ENCODE results near the gene MTARC2. TPM values are rescaled to one million over a fixed set of nuclear protein-coding genes. Genes with fewer than 3 reads are reported as not detected.
A peak's percentile ranks its signal among the peaks of the same experiment; 100 is the strongest.

Gene MTARC2
- total and polyA plus RNA-seq, 8 donors: 41.2 to 84.3 (median 80.9) TPM

- Histone ChIP-seq H3K9me3 (no peaks in the 10 kb centered on the region), H3K4me3 (no peak overlapping the region), H3K4me1 (peaks cover 0 to 18% of the 10 kb centered on the region in 2 donors), H3K36me3 (peaks cover 0 to 19% of the 10 kb centered on the region in 2 donors), H3K27me3 (no peaks in the 10 kb centered on the region), H3K27ac (no peak overlapping the region)
- intact Hi-C loops (cut with DNase I): loop anchor here in 1 of 2 donors (10.0 kb wide), 1 partner anchor 91 kb away; no protein-coding TSS in a partner anchor
- TF ChIP-seq CTCF (IDR thresholded peaks at IDR 0.05): peak; percentile 82
- ATAC-seq (peak; percentile 35), DNase-seq (no peak)
Observed at GRCh38 chr1:220775240-220775853, 27.2 kb downstream of the MTARC2 start.

DNA sequence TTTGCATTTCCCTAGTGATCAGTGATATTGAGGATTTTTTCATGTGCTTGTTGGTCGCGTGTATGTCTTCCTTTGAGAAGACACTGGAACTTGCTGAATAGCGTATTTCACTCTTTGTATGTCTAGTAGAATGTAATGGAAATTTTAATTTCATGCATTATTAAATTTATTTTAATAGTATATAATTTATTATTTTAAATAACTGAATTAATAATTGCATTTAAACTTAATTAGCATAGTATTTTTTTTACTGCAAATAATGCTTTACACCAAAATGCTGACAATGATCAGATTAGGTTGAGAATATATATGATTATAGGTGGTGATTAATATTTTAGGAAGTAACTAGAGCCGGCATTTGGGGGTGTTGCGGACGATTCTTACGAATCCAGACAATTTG is 28.1 kb downstream of the MTARC2 start:
- Histone ChIP-seq H3K4me1 (peaks cover 0 to 18% of the 10 kb centered on the region in 2 donors), H3K27ac (no peak overlapping the region), H3K36me3 (peaks cover 0 to 12% of the 10 kb centered on the region in 2 donors), H3K27me3 (no peaks in the 10 kb centered on the region), H3K9me3 (no peaks in the 10 kb centered on the region), H3K4me3 (no peak overlapping the region)
- ATAC-seq: no peak
- no peak for TF ChIP-seq CTCF (IDR thresholded peaks at IDR 0.05)
- intact Hi-C loops (cut with DNase I): loop anchor here in 1 of 2 donors (10.0 kb wide), 1 partner anchor 91 kb away; no protein-coding TSS in a partner anchor
- DNase-seq: no peak

GRCh38 chr1:220776720-220777326 is 28.7 kb downstream of the MTARC2 start:
- intact Hi-C loops (cut with DNase I): loop anchor here in 1 of 2 donors (10.0 kb wide), 1 partner anchor 92 kb away; no protein-coding TSS in a partner anchor
- TF ChIP-seq CTCF (IDR thresholded peaks at IDR 0.05): peak; percentile 85 to 90
- H3K27me3 ChIP-seq: no peaks in the 10 kb centered on the region
- no peak overlapping the region for H3K4me3 ChIP-seq
- DNase-seq (peak; percentile 70 to 96 (median 84)), ATAC-seq (peak; percentile 98)
- no peaks in the 10 kb centered on the region for H3K9me3 ChIP-seq
- peak overlapping the region in 1 of 2 donors; percentile 76 for H3K27ac ChIP-seq
- peaks cover 0 to 18% of the 10 kb centered on the region in 2 donors for H3K4me1 ChIP-seq
- H3K36me3 ChIP-seq: peaks cover 0 to 14% of the 10 kb centered on the region in 2 donors

GRCh38 chr1:220783453-220783852 is 35.3 kb downstream of the MTARC2 start:
- no peak for ATAC-seq
- Histone ChIP-seq H3K4me1 (peaks cover 5 to 33% of the 10 kb centered on the region in 2 donors), H3K4me3 (no peak overlapping the region), H3K9me3 (no peaks in the 10 kb centered on the region), H3K27me3 (peaks cover 0 to 12% of the 10 kb centered on the region in 2 donors), H3K36me3 (peaks cover 0 to 18% of the 10 kb centered on the region in 2 donors), H3K27ac (no peak overlapping the region)
- no peak for DNase-seq
- intact Hi-C loops (cut with DNase I): no loop called here
- TF ChIP-seq CTCF (IDR thresholded peaks at IDR 0.05): no peak

- H3K36me3 ChIP-seq: peaks cover 0 to 18% of the 10 kb centered on the region in 2 donors
- DNase-seq (no peak), ATAC-seq (no peak)
- H3K27me3 ChIP-seq: peaks cover 0 to 12% of the 10 kb centered on the region in 2 donors
- intact Hi-C loops (cut with DNase I): no loop called here
- H3K9me3 ChIP-seq: no peaks in the 10 kb centered on the region
- peaks cover 5 to 43% of the 10 kb centered on the region in 2 donors for H3K4me1 ChIP-seq
- no peak for TF ChIP-seq CTCF (IDR thresholded peaks at IDR 0.05)
- no peak overlapping the region for H3K4me3 ChIP-seq
- H3K27ac ChIP-seq: no peak overlapping the region
Observed at GRCh38 chr1:220784751-220785150, 36.6 kb downstream of the MTARC2 start.
